Right lobe of liver (tissue), 4 donors: ENCODE measurements around the gene CASZ1.

Experiments
- CTCF ChIP-seq, 4 donors: fragments of 200-600 bp in 3 of 4; fragments of 450-650 bp in 1 of 4; IDR thresholded peaks; one replicate each; pipeline versions ENCODE4 v1.5.1 to v1.8.0; 2016 to 2022; ENCODE audit warnings: antibody characterized with exemption in 4 of 4, mild to moderate bottlenecking in 2 of 4
- POLR2A ChIP-seq: fragments of 450-650 bp; IDR thresholded peaks from one replicate; pipeline ENCODE4 v1.6.1; 2017; ENCODE audit warnings: antibody characterized with exemption, mild to moderate bottlenecking
- donor health status: DM: no; HTN: no; CAD: no.
- donor health status: DM: no; HTN: no; CAD: no.
- donor health status: DM: no; HTN: yes; CAD: no.

- no peak for TF ChIP-seq POLR2A
- no peak for TF ChIP-seq CTCF (IDR thresholded peaks at IDR 0.05)
Observed at GRCh38 chr1:10776190-10776905, 20.1 kb downstream of the CASZ1 start.
